AG04449 (cell line): ENCODE measurements around the gene MIEN1.

Experiments
- CTCF ChIA-PET: fragments of 350-600 bp; formaldehyde crosslinking; extraction: SDS; loops from one replicate; lab custom pipeline; 2021; ENCODE audit warnings: antibody characterized with exemption; lab: Yijun Ruan, JAX
- POLR2A ChIA-PET: fragments of 400-600, 350-600 bp; formaldehyde crosslinking; extraction: SDS; loops from one replicate; lab custom pipeline; 2020; ENCODE audit warnings: antibody characterized with exemption, inconsistent platforms; lab: Yijun Ruan, JAX
- DNase-seq: peaks from one replicate; pipeline ENCODE4 v3.0.0-alpha.2; 2010; ENCODE audit warnings: low read depth, low spot score
- H3K4me3 ChIP-seq: 2 replicates; pipeline ENCODE4 v1.5.1; 2011; ENCODE audit warnings: low read depth, mild to moderate bottlenecking, control low read depth, low read length
- TF ChIP-seq, protein P1 (sequence below): IDR thresholded peaks from one replicate; pipeline ENCODE4 v1.5.1; 2011; ENCODE audit warnings: mild to moderate bottlenecking, moderate library complexity, low read length, control low read depth, inconsistent platforms; ENCODE audit not compliant: insufficient read depth; ENCODE audit errors: missing control alignments

MIEN1 gene

DNA sequence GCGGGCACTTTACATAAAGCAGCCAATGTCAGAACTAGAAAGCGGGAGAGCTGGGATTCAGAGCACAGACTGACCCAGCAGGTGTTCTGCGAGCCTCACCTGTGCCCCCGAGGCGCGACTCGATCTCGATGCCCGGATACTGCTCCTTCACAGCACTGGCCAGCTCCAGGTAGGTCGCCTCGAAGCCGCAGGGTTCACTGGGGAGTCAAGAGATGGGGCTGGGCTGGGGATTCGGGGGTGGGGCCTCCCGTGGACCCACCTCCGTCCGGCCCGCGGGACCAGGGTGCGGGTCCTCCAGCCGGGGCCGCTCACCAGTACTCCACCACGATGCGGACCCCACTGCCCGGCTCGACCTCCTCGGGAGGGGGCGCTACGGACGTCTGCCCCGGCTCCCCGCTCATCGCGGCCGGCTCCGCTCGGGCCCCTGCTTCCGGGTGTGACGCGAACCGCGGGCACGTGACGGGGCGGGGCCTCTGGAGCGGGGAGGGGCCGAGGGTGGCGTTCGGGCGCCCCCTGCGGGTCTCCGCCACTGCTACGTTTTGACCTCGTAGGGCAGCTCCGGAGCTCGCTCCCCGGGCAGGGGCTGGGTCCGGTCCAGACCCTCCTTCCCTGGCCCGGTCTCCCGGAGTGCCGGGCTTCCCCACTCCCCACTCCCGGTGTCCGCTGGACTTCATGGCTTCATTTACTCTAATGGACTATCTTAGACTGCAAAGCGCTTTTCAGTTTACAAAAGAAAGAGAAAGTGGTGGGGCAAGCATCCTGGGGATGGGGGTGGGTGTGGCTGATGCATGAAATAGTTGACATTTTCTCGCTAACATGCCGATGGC is at the start of gene MIEN1:
MIEN1 (minus strand) TSS at position 438 of the 827 bp plus-strand sequence; CDS start at position 401, 37 bp downstream.
- no peak for DNase-seq
- TF ChIP-seq, protein P1, sequence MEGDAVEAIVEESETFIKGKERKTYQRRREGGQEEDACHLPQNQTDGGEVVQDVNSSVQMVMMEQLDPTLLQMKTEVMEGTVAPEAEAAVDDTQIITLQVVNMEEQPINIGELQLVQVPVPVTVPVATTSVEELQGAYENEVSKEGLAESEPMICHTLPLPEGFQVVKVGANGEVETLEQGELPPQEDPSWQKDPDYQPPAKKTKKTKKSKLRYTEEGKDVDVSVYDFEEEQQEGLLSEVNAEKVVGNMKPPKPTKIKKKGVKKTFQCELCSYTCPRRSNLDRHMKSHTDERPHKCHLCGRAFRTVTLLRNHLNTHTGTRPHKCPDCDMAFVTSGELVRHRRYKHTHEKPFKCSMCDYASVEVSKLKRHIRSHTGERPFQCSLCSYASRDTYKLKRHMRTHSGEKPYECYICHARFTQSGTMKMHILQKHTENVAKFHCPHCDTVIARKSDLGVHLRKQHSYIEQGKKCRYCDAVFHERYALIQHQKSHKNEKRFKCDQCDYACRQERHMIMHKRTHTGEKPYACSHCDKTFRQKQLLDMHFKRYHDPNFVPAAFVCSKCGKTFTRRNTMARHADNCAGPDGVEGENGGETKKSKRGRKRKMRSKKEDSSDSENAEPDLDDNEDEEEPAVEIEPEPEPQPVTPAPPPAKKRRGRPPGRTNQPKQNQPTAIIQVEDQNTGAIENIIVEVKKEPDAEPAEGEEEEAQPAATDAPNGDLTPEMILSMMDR, result peak; percentile 84
- peak within 1 kb of the TSS; percentile 76 for H3K4me3 ChIP-seq
- ChIA-PET CTCF (interaction anchor here (0.6 to 7.0 kb wide), 29 partner anchors 9 to 1936 kb away, joined by 3 to 51 read pairs (median 5); partner anchors contain the start of genes ERBB2 and PSMD3), POLR2A (interaction anchor here (0.6 to 2.4 kb wide), 5 partner anchors 8 to 551 kb away, joined by 3 to 13 read pairs (median 4); partner anchors contain the start of genes ERBB2 and PGAP3)

- H3K4me3 ChIP-seq, result no peak overlapping the region
- TF ChIP-seq, protein P1, result no peak
- ChIA-PET CTCF (interaction anchor here (0.9 kb wide), 1 partner anchor 95 kb away, joined by 3 read pairs; no protein-coding TSS in a partner anchor), POLR2A (no interaction called here)
- DNase-seq, result no peak
These were observed 47.4 kb upstream of the MIEN1 start for GRCh38 chr17:39777534-39778365.

GRCh38 chr17:39776252-39776651 is 45.9 kb upstream of the MIEN1 start:
- ChIA-PET CTCF (interaction anchor here (1.1 to 1.2 kb wide), 2 partner anchors 153 to 154 kb away, joined by 3 to 4 read pairs; no protein-coding TSS in a partner anchor), POLR2A (no interaction called here)
- TF ChIP-seq, protein P1, result no peak
- no peak overlapping the region for H3K4me3 ChIP-seq
- no peak for DNase-seq

GRCh38 chr17:39775031-39775430 is 44.7 kb upstream of the MIEN1 start:
- DNase-seq, result no peak
- ChIA-PET POLR2A (no interaction called here), CTCF (no interaction called here)
- TF ChIP-seq, protein P1, result no peak
- no peak overlapping the region for H3K4me3 ChIP-seq

DNA sequence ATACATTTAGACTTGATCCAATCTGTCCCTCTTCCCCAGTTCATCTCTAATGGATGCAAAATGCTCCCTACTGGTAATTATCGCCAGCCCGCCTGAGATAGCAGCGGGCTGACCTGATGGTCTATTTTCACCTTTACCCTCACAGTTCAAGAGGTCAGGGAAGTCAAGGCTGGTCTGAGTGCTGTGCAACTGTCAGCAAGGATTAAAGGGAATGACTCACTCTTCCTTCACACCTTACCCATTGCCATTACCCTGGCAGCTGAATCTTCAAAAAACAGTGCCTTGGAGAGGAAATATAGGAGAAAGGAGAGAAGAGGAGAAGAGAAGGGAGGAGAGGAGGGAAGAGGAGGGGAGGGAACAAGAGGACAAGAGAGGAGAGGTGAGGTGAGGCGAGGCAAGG is 43.7 kb upstream of the MIEN1 start:
- no peak overlapping the region for H3K4me3 ChIP-seq
- CTCF ChIA-PET, result no interaction called here

More for the DNA sequence above, 43.7 kb upstream of the MIEN1 start:
- TF ChIP-seq, protein P1, result no peak
- DNase-seq, result no peak
- POLR2A ChIA-PET, result no interaction called here
